ENCODE results near the gene LSAMP. TPM values are rescaled to one million over a fixed set of nuclear protein-coding genes. Genes with fewer than 3 reads are reported as not detected.

LSAMP gene
- total and polyA plus RNA-seq, 9 of the 15 experiments (the other 6 are each of a cell fraction or from before 2014, with no cell fraction given), result 0.09 to 0.11 TPM; not detected in 7

GRCh38 chr3:115986555-115987207 is 458.6 kb downstream of the LSAMP start (continued):
- no peak for TF ChIP-seq MYC (IDR thresholded peaks at IDR 0.05; ENCODE audit: low read depth, low read length)
- no peak for TF ChIP-seq MYC (CRISPR knock-in tag; IDR thresholded peaks at IDR 0.05; ENCODE audit: borderline replicate concordance, low read depth)
- TF ChIP-seq, protein P1, sequence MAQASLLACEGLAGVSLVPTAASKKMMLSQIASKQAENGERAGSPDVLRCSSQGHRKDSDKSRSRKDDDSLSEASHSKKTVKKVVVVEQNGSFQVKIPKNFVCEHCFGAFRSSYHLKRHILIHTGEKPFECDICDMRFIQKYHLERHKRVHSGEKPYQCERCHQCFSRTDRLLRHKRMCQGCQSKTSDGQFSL (CRISPR knock-in tag; IDR thresholded peaks at IDR 0.05), result no peak
- TF ChIP-seq, protein P1 (tag; IDR thresholded peaks at IDR 0.05), result no peak
- TF ChIP-seq SAP30 (IDR thresholded peaks at IDR 0.05; ENCODE audit: borderline replicate concordance, insufficient read depth, low read depth, low read length, poor library complexity, severe bottlenecking), result no peak
- no peak for TF ChIP-seq MTA2 (IDR thresholded peaks at IDR 0.05; ENCODE audit: low read depth)
- TF ChIP-seq ZSCAN32 (CRISPR knock-in tag; IDR thresholded peaks at IDR 0.05), result no peak
- TF ChIP-seq, protein P2, sequence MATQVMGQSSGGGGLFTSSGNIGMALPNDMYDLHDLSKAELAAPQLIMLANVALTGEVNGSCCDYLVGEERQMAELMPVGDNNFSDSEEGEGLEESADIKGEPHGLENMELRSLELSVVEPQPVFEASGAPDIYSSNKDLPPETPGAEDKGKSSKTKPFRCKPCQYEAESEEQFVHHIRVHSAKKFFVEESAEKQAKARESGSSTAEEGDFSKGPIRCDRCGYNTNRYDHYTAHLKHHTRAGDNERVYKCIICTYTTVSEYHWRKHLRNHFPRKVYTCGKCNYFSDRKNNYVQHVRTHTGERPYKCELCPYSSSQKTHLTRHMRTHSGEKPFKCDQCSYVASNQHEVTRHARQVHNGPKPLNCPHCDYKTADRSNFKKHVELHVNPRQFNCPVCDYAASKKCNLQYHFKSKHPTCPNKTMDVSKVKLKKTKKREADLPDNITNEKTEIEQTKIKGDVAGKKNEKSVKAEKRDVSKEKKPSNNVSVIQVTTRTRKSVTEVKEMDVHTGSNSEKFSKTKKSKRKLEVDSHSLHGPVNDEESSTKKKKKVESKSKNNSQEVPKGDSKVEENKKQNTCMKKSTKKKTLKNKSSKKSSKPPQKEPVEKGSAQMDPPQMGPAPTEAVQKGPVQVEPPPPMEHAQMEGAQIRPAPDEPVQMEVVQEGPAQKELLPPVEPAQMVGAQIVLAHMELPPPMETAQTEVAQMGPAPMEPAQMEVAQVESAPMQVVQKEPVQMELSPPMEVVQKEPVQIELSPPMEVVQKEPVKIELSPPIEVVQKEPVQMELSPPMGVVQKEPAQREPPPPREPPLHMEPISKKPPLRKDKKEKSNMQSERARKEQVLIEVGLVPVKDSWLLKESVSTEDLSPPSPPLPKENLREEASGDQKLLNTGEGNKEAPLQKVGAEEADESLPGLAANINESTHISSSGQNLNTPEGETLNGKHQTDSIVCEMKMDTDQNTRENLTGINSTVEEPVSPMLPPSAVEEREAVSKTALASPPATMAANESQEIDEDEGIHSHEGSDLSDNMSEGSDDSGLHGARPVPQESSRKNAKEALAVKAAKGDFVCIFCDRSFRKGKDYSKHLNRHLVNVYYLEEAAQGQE (IDR thresholded peaks at IDR 0.05; ENCODE audit: borderline replicate concordance), result peak; percentile 53; the same call in 1 of the 2 replicates
- TF ChIP-seq, protein P2 (CRISPR knock-in tag; IDR thresholded peaks at IDR 0.05; ENCODE audit: low read depth), result no peak
- TF ChIP-seq NR1H2 (CRISPR knock-in tag; IDR thresholded peaks at IDR 0.05), result no peak
- peak; percentile 100 for TF ChIP-seq ZNF584 (CRISPR knock-in tag; IDR thresholded peaks at IDR 0.05; ENCODE audit: low read depth)
- TF ChIP-seq ZNF133 (CRISPR knock-in tag; IDR thresholded peaks at IDR 0.05), result no peak
- TF ChIP-seq, protein P3, sequence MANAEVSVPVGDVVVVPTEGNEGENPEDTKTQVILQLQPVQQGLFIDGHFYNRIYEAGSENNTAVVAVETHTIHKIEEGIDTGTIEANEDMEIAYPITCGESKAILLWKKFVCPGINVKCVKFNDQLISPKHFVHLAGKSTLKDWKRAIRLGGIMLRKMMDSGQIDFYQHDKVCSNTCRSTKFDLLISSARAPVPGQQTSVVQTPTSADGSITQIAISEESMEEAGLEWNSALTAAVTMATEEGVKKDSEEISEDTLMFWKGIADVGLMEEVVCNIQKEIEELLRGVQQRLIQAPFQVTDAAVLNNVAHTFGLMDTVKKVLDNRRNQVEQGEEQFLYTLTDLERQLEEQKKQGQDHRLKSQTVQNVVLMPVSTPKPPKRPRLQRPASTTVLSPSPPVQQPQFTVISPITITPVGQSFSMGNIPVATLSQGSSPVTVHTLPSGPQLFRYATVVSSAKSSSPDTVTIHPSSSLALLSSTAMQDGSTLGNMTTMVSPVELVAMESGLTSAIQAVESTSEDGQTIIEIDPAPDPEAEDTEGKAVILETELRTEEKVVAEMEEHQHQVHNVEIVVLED (CRISPR knock-in tag; IDR thresholded peaks at IDR 0.05), result no peak
- TF ChIP-seq NFATC3 (IDR thresholded peaks at IDR 0.05), result peak; percentile 71; the same call in 1 of the 2 replicates
- TF ChIP-seq CREBBP (IDR thresholded peaks at IDR 0.05; ENCODE audit: low read depth, low read length), result no peak
- no peak for TF ChIP-seq ZBED1 (IDR thresholded peaks at IDR 0.05)
- TF ChIP-seq TRIM28 (IDR thresholded peaks at IDR 0.05), result peak; percentile 79
- TF ChIP-seq SP1 (CRISPR knock-in tag; IDR thresholded peaks at IDR 0.05), result no peak
